ENCODE results near the gene BEST1.
"Not testable (repeated sequence)": the region's sequence is repeated elsewhere in the genome, so short reads cannot be mapped to it uniquely, and the experiment has no call there.

The BEST1 gene

DNA sequence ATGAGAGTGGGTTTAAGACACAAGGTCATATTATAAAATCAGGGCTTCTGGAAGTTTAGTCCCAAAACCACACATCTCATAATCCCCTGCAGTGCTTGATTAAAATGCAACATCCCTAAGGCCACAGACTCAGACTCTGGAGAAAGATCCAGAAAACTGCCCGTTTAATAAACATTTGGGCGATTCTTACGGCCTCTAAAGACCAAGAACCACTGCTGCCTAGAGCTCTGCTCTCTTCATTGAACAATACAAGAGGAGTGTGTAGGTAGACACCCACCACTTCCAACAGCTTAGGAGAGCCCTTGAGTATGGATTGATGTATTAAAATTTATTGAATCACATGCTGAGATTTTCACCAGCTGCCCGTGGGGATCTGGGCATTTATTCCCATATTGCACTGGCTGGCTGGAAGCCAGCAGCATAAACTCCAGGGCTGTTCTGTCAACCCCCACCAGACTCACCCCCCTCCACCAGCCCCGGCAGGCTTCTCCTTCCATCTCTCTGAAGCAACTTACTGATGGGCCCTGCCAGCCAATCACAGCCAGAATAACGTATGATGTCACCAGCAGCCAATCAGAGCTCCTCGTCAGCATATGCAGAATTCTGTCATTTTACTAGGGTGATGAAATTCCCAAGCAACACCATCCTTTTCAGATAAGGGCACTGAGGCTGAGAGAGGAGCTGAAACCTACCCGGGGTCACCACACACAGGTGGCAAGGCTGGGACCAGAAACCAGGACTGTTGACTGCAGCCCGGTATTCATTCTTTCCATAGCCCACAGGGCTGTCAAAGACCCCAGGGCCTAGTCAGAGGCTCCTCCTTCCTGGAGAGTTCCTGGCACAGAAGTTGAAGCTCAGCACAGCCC, 749 bp upstream of the BEST1 start:
- peak; percentile 49 for DNase-seq

DNA sequence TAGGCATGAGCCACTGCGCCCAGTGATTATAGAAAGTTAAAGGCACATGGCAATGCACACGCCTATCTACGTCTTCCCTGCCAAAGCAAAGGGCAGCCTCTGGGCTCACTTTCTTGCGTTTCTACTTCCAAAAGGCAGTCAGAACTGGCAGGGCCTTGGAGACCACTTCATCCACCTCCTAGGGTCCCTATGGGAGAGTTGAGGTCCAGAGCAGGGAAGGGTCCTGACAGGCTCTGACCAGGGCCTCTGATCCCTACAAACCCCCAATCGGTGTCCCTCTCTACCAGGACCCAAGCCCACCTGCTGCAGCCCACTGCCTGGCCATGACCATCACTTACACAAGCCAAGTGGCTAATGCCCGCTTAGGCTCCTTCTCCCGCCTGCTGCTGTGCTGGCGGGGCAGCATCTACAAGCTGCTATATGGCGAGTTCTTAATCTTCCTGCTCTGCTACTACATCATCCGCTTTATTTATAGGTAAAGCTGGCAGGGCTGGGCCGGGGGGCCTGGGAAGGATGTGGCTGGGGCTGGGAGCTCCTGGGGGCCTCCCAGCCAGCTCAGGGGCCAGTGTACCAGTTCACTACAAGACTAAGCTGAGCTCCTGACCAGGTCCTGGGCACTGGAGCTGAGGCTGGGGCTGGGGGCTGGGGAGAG, 1.5 kb downstream of the BEST1 start:
- DNase-seq: no peak

DNA sequence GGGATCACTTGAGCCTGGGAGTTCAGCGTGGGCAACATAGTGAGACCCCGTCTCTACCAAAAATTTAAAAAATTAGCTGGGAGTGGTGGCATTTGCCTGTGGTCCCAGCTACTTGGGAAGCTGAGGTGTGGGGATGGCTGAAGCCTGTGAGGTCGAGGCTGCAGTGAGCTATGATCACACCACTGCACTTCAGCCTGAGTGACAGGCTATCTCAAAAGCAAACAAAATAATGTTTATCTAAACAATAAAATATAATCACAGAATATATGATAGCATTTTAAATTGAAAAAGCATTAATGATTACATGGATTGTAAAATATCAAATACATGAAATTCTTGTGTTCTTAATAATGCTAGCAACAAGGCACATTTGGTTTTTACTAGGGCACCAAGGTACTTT, 2.7 kb downstream of the BEST1 start:
- DNase-seq: no peak

DNA sequence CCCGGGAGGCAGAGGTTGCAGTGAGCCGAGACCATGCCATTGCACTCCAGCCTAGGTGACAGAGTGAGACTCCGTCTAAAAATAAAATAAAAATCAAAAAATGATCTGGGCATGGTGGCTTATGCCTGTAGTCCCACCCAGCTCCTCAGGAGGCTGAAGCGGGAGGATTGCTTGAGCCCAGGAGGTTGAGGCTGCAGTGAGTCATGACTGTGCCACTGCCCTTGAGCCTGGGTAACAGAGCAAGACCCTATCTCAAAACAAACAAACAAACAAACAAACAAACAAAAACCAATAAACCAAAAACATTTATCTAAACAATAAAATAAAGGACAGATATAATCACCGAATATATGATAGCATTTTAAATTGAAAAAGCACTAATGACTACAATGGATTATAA, 3.5 kb downstream of the BEST1 start:
- not testable (repeated sequence) for DNase-seq

DNA sequence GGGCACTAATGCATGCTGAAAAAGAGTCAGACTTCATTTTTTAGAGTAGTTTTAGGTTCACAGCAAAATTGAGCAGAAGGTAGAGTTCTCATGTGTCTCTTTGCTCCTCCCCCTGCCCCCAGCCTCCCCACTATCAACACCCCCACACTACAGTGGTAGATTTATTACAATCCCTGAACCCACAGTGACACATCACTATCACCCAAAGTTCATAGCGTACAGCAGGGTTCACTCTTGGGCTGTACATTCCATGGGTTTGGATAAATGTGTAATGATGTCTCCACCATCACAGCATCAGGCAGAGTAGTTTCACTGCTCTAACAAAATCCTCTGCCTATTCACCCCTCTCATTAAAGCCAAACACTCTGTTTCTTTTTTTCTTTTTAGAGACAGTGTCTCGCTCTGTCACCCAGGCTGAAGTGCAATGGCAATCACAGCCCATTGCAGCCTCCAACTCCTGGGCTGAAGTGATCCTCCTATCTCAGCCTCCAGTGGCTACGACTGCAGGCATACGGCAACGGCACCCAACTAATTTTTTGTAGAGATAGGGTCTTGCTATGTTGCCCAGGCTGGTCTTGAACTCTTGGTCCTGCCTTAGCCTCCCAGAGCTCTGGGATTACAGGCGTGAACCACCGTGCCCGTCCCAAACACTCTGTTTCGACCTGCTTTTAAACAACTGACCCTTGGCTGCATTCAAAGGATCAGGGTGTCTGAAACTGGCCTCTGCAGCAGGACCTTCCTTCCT, 4.1 kb downstream of the BEST1 start:
- DNase-seq: no peak

DNA sequence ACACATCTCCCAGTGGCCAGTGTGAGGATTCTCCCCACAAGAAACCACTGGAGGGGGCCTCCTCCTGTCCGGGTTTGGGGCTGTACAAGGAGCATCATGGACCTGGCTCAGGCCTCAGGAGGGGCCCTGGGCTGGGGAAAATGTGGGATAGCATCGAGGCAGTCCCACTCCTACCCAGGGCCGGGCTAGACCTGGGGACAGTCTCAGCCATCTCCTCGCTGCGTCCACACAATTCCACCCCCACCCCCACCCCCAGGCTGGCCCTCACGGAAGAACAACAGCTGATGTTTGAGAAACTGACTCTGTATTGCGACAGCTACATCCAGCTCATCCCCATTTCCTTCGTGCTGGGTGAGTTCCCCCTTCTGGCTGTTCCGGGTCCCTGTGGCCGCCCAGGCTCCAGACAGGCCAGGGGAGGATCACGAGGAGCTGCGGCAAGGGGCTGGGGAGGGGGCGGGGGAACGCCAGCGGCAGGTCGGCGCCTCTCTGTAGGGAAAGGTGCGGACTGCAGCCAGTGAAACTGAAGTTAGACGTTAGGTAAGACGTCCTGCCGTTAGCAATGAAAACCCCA, 4.8 kb downstream of the BEST1 start:
- no peak for DNase-seq

DNA sequence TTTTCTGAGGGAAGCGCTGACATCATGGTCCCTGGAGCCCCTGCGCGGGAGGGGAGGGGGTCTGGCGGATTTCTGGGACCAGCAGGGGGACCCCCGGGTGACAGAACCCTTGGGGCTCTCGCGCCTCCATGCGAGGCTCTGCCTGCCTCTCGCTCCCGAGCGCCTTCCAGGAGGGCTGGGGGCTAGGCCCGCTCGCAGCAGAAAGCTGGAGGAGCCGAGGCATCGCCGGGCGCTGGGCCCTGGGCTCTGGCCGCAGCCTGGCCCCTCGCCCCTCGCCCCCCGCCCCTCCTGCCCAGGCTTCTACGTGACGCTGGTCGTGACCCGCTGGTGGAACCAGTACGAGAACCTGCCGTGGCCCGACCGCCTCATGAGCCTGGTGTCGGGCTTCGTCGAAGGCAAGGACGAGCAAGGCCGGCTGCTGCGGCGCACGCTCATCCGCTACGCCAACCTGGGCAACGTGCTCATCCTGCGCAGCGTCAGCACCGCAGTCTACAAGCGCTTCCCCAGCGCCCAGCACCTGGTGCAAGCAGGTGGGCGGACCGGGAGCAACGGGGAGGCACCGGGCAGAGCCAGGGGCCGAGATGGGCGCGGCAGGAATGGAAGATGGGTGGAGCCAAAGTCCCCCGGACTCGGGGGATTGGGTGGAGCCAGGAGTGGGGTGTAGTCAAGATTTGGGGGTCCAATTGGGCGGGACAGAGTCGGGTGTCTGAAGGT, 5.4 kb downstream of the BEST1 start:
- peak; percentile 57 for DNase-seq

DNA sequence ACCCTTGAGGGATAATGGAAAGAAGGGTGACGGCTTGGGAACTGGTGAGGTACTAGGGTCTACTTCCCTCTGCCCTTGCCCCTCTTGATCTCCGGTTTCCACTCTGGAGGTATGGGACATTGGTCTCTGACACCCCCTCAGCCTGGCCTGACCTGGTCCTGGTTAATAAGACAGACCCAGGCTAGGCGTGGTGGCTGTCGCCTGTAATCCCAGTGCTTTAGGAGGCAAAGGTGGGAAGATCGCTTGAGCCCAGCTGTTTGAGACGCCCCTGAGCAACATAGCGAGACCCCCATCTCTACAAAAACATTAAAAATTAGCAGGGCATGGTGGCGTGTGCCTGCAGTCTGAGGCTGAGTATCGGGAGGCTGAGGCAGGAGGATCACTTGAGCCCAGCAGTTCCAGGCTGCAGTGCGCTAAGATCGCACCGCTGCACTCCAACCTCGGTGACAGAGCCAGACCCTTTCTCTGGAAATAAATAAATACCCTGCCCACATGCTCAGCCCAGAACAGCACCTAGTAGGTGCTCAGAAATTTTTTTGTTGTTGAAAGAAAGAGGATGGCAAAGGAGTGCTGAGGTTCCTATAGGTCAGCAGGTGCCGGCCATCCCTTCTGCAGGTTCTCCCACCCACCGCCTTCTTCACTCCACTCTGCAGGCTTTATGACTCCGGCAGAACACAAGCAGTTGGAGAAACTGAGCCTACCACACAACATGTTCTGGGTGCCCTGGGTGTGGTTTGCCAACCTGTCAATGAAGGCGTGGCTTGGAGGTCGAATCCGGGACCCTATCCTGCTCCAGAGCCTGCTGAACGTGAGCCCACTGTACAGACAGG, 6.3 kb downstream of the BEST1 start:
- no peak for DNase-seq

DNA sequence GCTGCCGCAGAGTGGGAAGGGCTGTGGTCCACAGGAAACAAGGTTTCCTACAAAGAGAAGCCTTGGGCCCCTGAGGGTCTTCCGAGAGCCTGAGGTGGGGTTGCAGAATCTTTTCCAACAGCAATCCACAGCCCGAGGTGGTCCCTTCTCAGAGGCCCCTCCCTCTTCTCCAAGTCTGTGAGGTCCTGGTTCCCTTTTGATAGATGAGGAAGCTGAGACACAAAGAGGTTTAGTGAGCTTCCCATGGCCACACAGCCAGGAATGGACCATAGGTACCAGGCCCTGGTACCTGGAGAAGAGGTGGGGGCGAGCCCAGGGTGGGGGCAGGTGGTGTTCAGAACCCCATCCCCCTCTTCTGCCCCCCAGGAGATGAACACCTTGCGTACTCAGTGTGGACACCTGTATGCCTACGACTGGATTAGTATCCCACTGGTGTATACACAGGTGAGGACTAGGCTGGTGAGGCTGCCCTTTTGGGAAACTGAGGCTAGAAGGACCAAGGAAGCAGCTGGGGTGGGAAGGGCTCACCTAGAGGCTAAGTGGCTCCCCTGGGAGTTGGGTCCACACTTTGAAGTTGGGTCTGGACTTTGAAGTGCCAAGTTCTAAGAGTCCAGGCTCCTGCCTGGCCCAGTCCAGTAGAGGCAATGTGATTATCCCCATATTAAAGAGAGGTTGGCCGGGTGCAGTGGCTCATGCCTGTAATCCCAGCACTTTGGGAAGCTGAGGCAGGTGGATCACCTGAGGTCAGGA, 7.0 kb downstream of the BEST1 start:
- DNase-seq: no peak

DNA sequence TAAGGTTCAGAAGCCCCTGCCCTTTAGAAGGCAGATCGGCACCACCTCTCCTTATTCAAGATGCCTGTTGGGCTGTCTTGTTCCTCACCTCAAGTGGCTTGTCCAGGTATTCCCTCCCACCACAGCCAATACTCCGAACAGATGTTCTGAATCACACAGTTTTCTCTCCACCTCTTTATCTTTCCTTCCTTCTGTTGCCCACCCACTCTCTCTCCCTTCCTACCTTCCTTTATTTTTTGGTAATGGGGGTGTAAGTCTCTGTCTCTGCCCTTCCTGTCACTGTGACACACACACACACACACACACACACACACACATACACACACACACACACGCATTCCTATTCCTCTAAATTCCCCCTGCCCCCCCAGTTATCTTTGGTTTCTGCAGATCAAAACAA, 8.4 kb downstream of the BEST1 start:
- DNase-seq: no peak

DNA sequence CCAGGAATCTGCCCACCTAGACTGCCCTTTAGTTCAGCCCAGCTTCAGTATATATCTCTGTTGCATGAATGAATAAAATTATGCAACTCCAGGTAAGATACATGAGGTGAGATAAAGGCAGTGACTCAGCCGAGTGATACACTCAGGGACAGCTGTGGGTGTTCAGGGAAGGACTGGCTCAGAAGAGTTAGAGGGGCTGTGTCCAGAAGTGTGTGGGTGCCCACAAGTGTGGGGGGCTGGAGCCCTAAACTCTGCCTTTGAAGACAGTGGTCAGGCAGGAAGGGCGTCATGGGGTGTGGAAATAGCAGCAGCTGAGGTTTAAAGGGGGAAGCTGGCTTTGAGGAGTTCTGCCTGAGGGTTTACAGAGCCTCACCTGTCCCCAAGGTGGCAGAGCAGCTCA, 9.0 kb downstream of the BEST1 start:
- no peak for DNase-seq

DNA sequence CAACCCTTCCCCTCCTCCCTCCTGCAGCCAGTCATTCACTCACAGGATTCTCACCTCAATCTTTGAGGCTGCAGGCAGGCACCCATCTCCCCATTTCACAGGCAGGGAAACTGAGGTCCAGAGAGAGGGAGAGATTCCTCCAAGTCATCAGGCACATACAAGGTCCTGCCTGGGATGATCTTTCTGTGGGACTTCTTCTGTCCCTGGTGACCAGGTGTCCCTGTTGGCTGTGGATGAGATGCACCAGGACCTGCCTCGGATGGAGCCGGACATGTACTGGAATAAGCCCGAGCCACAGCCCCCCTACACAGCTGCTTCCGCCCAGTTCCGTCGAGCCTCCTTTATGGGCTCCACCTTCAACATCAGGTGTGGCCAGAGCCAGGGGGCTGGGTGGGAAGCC, 9.5 kb downstream of the BEST1 start:
- no peak for DNase-seq

DNA sequence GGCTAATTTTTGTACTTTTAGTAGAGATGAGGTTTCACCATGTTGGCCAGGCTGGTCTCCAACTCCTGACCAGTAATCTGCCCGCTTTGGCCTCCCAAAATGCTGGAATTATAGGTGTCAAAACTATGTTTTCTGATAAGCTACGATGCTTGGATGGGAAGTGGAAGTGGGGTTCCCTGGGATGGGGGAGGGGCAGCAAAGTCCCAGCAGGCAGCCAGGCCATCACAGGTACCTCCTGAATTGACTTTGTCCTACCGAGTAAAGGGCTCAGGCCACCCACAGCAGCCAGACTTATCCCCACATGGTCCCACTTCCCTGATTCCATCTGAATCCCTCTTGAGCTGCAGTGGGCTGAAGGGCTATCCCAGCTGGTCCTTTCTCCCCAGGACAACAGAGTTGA, 10.4 kb downstream of the BEST1 start:
- DNase-seq: no peak

DNA sequence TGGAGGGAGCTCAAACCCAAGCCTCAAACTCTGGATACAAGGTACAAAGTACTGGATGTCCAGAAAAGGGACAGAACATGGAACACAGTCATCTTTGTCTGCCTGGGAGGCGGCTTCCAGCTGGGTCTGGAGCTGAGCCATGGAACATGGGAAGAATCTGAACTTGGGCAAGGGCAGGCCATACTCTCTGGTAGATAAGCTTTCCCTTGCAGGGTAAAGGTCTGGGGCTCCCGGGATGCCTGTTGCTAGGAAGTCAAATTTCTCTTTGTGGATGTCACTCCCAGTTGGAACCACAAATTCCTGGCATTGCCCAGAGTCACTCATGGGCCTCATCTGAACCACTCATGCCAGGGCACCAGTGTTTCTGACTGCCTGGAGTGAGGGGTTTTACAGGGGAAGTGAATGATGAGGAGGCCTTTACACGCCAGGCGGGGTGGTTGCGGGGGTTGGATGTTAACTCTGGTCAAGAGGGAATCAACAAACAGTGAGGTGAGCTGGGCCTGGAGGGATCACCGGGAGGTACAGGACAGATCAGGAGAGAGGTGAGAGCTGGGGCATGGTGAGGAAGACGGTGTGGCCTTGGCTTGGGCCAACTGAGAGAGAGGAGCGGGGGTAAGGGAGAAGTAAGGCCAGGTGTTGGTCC, 11.5 kb downstream of the BEST1 start:
- no peak for DNase-seq

DNA sequence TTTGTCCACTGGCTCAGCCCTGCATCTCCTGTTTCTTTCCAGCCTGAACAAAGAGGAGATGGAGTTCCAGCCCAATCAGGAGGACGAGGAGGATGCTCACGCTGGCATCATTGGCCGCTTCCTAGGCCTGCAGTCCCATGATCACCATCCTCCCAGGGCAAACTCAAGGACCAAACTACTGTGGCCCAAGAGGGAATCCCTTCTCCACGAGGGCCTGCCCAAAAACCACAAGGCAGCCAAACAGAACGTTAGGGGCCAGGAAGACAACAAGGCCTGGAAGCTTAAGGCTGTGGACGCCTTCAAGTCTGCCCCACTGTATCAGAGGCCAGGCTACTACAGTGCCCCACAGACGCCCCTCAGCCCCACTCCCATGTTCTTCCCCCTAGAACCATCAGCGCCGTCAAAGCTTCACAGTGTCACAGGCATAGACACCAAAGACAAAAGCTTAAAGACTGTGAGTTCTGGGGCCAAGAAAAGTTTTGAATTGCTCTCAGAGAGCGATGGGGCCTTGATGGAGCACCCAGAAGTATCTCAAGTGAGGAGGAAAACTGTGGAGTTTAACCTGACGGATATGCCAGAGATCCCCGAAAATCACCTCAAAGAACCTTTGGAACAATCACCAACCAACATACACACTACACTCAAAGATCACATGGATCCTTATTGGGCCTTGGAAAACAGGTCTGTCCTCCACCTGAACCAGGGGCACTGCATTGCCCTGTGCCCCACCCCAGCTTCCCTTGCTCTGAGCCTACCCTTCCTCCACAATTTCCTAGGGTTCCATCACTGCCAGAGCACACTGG, 12.3 kb downstream of the BEST1 start:
- no peak for DNase-seq

DNA sequence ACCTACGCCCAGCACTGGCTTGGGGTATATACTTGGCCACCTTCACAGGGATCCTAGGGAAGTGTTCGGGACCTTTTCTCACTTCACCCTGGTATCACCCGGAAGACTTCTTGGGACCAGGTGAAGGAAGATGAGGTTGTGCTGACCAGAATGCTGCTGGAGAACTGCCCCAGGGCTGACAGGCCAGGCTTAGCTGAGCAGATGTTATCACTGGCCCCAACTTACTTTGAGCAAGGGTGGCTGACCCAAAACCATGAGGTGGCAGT, 12.8 kb downstream of the BEST1 start:
- no peak for DNase-seq

DNA sequence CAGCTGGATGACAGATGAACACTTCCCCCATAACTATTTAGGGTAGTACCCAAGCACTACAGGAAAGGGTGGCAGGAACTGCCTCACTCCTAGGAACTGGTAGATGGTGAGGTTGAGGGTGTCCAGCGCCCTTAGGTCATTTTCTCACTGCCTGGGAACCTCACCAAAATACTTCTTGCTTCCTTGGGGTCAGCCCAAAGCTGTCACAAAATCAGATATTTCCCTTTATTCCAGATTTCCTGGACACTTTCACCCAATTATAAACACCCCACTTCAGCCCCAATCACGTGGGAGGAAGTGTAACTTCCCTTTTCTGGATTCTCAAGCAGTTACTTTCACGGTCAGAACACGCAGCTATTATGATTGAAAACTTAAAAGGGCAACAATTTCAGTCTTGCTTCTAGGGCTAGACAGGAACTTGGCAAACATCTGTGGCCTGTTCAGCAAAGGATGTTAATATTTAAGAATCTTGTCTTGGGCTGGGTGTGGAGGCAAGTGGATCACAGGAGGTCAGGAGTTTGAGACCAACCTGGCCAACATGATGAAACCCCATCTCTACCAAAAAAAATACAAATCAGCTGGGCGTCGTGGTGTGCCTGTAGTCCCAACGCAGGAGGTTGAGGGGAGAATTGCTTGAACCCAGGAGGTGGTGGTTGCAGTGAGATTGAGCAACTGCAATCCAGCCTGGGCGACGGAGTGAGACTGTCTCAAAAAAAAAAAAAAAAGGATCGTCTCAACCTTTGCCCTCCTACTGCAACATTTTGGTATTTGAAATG, 13.3 kb downstream of the BEST1 start:
- DNase-seq: no peak

DNA sequence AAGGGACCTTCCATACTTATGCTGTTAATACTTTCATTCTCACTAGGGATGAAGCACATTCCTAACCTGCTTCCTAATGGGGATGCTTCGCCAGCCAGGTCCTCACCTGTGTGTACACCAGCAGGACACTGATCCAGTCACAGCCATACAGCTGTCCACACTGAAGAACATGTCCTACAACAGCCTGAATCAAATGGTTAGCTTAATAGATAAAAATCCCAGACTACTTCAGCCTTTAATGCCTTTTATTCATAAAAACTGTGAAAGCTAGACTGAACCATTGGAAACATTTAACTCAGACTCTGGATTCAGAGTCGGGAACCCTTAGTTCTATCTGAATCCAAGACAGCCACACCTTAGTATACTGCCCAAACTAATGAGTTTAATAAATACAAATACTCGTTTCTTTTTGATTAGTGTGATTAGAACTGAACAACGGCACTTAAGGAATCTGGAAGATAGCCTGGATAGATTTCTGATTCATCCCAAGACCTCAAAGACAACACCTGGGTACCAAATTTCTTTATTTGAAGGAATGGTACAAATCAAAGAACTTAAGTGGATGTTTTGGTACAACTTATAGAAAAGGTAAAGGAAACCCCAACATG, 14.0 kb downstream of the BEST1 start:
- DNase-seq: no peak

Data from activated CD4-positive, alpha-beta T cell treated with anti-CD3 and anti-CD28 coated beads for 48 hours (primary cell).